BLaER1 treated with 17β-estradiol and CSF1 and Interleukin-3, amounts not matched to agents 10 nM and 100 nM (cell line): Measurements from ENCODE around the gene CAMK1.
A peak's percentile ranks its signal among the peaks of the same experiment; 100 is the strongest.

Experiments
- H3K27ac ChIP-seq, 11 experiments: shearing (Covaris generic); formaldehyde crosslinking; 2 replicates each; pipeline ENCODE4 v1.8.1; 2022
- H3K27me3 ChIP-seq, 11 experiments: shearing (Covaris generic); formaldehyde crosslinking; 2 replicates each; pipeline ENCODE4 v1.8.1; 2022
- H3K36me3 ChIP-seq, 11 experiments: shearing (Covaris generic); formaldehyde crosslinking; 2 replicates each; pipeline ENCODE4 v1.8.1; 2022
- H3K4me1 ChIP-seq, 10 experiments: shearing (Covaris generic); formaldehyde crosslinking; 2 replicates each; pipeline ENCODE4 v1.8.1; 2022
- H3K4me2 ChIP-seq, 11 experiments: shearing (Covaris generic); formaldehyde crosslinking; 2 replicates each; pipeline ENCODE4 v1.8.1; 2022
- H3K4me3 ChIP-seq, 10 experiments: shearing (Covaris generic); formaldehyde crosslinking; 2 replicates each; pipeline ENCODE4 v1.8.1; 2022
- H3K9ac ChIP-seq, 11 experiments: shearing (Covaris generic); formaldehyde crosslinking; 2 replicates each; pipeline ENCODE4 v1.8.1; 2022
- H3K9me3 ChIP-seq, 11 experiments: shearing (Covaris generic); formaldehyde crosslinking; replicated peaks in 1 of 11; 2 replicates each; pipeline ENCODE4 v1.8.1; 2022
- H4K20me1 ChIP-seq, 11 experiments: shearing (Covaris generic); formaldehyde crosslinking; 2 replicates each; pipeline ENCODE4 v1.8.1; 2022
- Cebpa-rat ChIP-seq, 11 experiments: shearing (Covaris generic); IDR thresholded peaks; 2 replicates each; pipeline ENCODE4 v1.8.1; 2022

Gene CAMK1

GRCh38 chr3:9769426-9770275, at the start of gene CAMK1:
TSS of gene CAMK1 (minus strand) at chr3:9769947. CDS start at chr3:9767749, 2,198 bp downstream.
- H3K4me1 ChIP-seq, result peaks cover 6 to 48% (median 10%) of the 10 kb centered on the region in 10 experiments; a peak in 15 of 20 replicates
- peak within 1 kb of the TSS in 3 of 10 experiments; percentile 37 to 49 (median 37); a peak in 6 of 20 replicates for H3K4me3 ChIP-seq
- H3K27me3 ChIP-seq, result peaks cover 22 to 42% (median 30%) of the 10 kb centered on the region in 11 experiments
- TF ChIP-seq Cebpa-rat (IDR thresholded peaks at IDR 0.05), result no peak
- no peak within 1 kb of the TSS for H3K27ac ChIP-seq
- peak within 1 kb of the TSS in 4 of 11 experiments; percentile 6 to 62 (median 15); a peak in 3 of 22 replicates for H3K9ac ChIP-seq
- H3K36me3 ChIP-seq, result no peaks in the 10 kb centered on the region
- peak within 1 kb of the TSS; percentile 41 to 90 (median 58); a peak in 20 of 22 replicates for H3K4me2 ChIP-seq
- peaks cover 0 to 25% (median 0%) of the 10 kb centered on the region in 11 experiments; a peak in 5 of 22 replicates for H4K20me1 ChIP-seq
- H3K9me3 ChIP-seq, result no peaks in the 10 kb centered on the region

GRCh38 chr3:9818666-9819335, 49.1 kb upstream of the CAMK1 start:
- H3K27ac ChIP-seq, result no peak overlapping the region
- H3K4me1 ChIP-seq, result no peaks in the 10 kb centered on the region
- no peak for TF ChIP-seq Cebpa-rat (IDR thresholded peaks at IDR 0.05)
- no peak overlapping the region for H3K9ac ChIP-seq
- peaks cover 0 to 33% (median 4%) of the 10 kb centered on the region in 11 experiments; a peak in 12 of 22 replicates for H3K36me3 ChIP-seq
- no peaks in the 10 kb centered on the region for H3K27me3 ChIP-seq
- no peak overlapping the region for H3K4me2 ChIP-seq
- H3K9me3 ChIP-seq, result no peaks in the 10 kb centered on the region
- no peaks in the 10 kb centered on the region for H4K20me1 ChIP-seq
- H3K4me3 ChIP-seq, result no peak overlapping the region

GRCh38 chr3:9817436-9817835, 47.7 kb upstream of the CAMK1 start:
- Histone ChIP-seq H3K27me3 (no peaks in the 10 kb centered on the region), H3K4me2 (no peak overlapping the region), H3K36me3 (peaks cover 0 to 47% (median 17%) of the 10 kb centered on the region in 11 experiments; a peak in 17 of 22 replicates)

GRCh38 chr3:9815986-9816385, 46.2 kb upstream of the CAMK1 start:
- Histone ChIP-seq H3K9ac (no peak overlapping the region), H3K4me3 (no peak overlapping the region), H4K20me1 (no peaks in the 10 kb centered on the region), H3K36me3 (peaks cover 0 to 56% (median 17%) of the 10 kb centered on the region in 11 experiments; a peak in 17 of 22 replicates), H3K9me3 (no peaks in the 10 kb centered on the region), H3K4me1 (peaks cover under 1 to 4% (median 1%) of the 10 kb centered on the region in 10 experiments; a peak in 14 of 20 replicates), H3K27me3 (no peaks in the 10 kb centered on the region), H3K4me2 (no peak overlapping the region), H3K27ac (no peak overlapping the region)
- no peak for TF ChIP-seq Cebpa-rat (IDR thresholded peaks at IDR 0.05)

More at GRCh38 chr3:9817436-9817835, 47.7 kb upstream of the CAMK1 start:
- no peak overlapping the region for H3K9ac ChIP-seq
- H3K9me3 ChIP-seq, result no peaks in the 10 kb centered on the region
- H4K20me1 ChIP-seq, result no peaks in the 10 kb centered on the region
- no peak overlapping the region for H3K27ac ChIP-seq
- TF ChIP-seq Cebpa-rat (IDR thresholded peaks at IDR 0.05), result no peak
- no peaks in the 10 kb centered on the region for H3K4me1 ChIP-seq
- H3K4me3 ChIP-seq, result no peak overlapping the region

GRCh38 chr3:9812870-9813483, 43.2 kb upstream of the CAMK1 start:
- peaks cover 0 to 14% (median 4%) of the 10 kb centered on the region in 11 experiments; a peak in 5 of 22 replicates for H4K20me1 ChIP-seq
- H3K36me3 ChIP-seq, result peaks cover under 1 to 48% (median 18%) of the 10 kb centered on the region in 11 experiments; a peak in 19 of 22 replicates
- H3K9ac ChIP-seq, result no peak overlapping the region
- no peak for TF ChIP-seq Cebpa-rat (IDR thresholded peaks at IDR 0.05)
- H3K4me2 ChIP-seq, result no peak overlapping the region
- H3K27ac ChIP-seq, result no peak overlapping the region
- no peaks in the 10 kb centered on the region for H3K27me3 ChIP-seq
- no peaks in the 10 kb centered on the region for H3K9me3 ChIP-seq
- no peak overlapping the region for H3K4me3 ChIP-seq
- H3K4me1 ChIP-seq, result peaks cover 25 to 30% (median 27%) of the 10 kb centered on the region in 10 experiments

GRCh38 chr3:9810846-9811245, 41.1 kb upstream of the CAMK1 start:
- Histone ChIP-seq H4K20me1 (peaks cover 0 to 36% (median 21%) of the 10 kb centered on the region in 11 experiments; a peak in 19 of 22 replicates), H3K4me1 (peaks cover 31 to 51% (median 44%) of the 10 kb centered on the region in 10 experiments), H3K27me3 (no peaks in the 10 kb centered on the region), H3K9me3 (no peaks in the 10 kb centered on the region), H3K36me3 (peaks cover 22 to 63% (median 38%) of the 10 kb centered on the region in 11 experiments), H3K9ac (peak overlapping the region in 10 of 11 experiments; percentile 78 to 92 (median 88); a peak in 19 of 22 replicates), H3K27ac (peak overlapping the region in 3 of 11 experiments; percentile 71 to 91 (median 91); a peak in 3 of 22 replicates), H3K4me3 (peak overlapping the region in 7 of 10 experiments; percentile 59 to 76 (median 68); a peak in 10 of 20 replicates), H3K4me2 (peak overlapping the region; percentile 84 to 95 (median 91))
- no peak for TF ChIP-seq Cebpa-rat (IDR thresholded peaks at IDR 0.05)

- Histone ChIP-seq H3K9ac (peak overlapping the region; percentile 78 to 92 (median 87)), H4K20me1 (peaks cover 0 to 40% (median 25%) of the 10 kb centered on the region in 11 experiments; a peak in 19 of 22 replicates), H3K27ac (peak overlapping the region; percentile 71 to 92 (median 88)), H3K27me3 (no peaks in the 10 kb centered on the region), H3K4me1 (peaks cover 31 to 55% (median 44%) of the 10 kb centered on the region in 10 experiments), H3K36me3 (peaks cover 26 to 63% (median 42%) of the 10 kb centered on the region in 11 experiments), H3K4me2 (peak overlapping the region; percentile 84 to 95 (median 91)), H3K4me3 (peak overlapping the region; percentile 59 to 81 (median 69)), H3K9me3 (no peaks in the 10 kb centered on the region)
- no peak for TF ChIP-seq Cebpa-rat (IDR thresholded peaks at IDR 0.05)
These were observed 40.7 kb upstream of the CAMK1 start for GRCh38 chr3:9810433-9810770.

GRCh38 chr3:9809615-9810432, 40.1 kb upstream of the CAMK1 start, which contains the start of gene TTLL3:
TSS of gene TTLL3 (plus strand) at chr3:9810262. CDS start at chr3:9810662, 400 bp downstream.
- no peak for TF ChIP-seq Cebpa-rat (IDR thresholded peaks at IDR 0.05)
- H3K27ac ChIP-seq, result peak within 1 kb of the TSS; percentile 71 to 92 (median 88)
- H3K4me1 ChIP-seq, result peaks cover 31 to 59% (median 44%) of the 10 kb centered on the region in 10 experiments
- H3K4me2 ChIP-seq, result peak within 1 kb of the TSS; percentile 84 to 95 (median 91)
- peaks cover 0 to 46% (median 31%) of the 10 kb centered on the region in 11 experiments; a peak in 19 of 22 replicates for H4K20me1 ChIP-seq
- no peaks in the 10 kb centered on the region for H3K27me3 ChIP-seq
- peaks cover 32 to 66% (median 48%) of the 10 kb centered on the region in 11 experiments for H3K36me3 ChIP-seq
- H3K9ac ChIP-seq, result peak within 1 kb of the TSS; percentile 78 to 92 (median 87)
- no peaks in the 10 kb centered on the region for H3K9me3 ChIP-seq
- H3K4me3 ChIP-seq, result peak within 1 kb of the TSS; percentile 59 to 81 (median 69)
